Measurements from ENCODE around the gene FARS2.

- TF ChIP-seq POLR2AphosphoS5 (IDR thresholded peaks at IDR 0.05; ENCODE audit: insufficient read depth in 1 of 2, low read depth in 1 of 2) = no peak
- TF ChIP-seq CTCF (IDR thresholded peaks at IDR 0.05) = no peak
- no peak for TF ChIP-seq POLR2A (IDR thresholded peaks at IDR 0.05)
Observed at GRCh38 chr6:5416250-5416649, 154.9 kb downstream of the FARS2 start.

Measured in vagina (tissue), 2 donors.